A673 (cell line): ENCODE measurements around the gene ARHGAP6.

ENCODE experiments used
- EZH2 ChIP-seq: fragments of 200-600 bp; sonication (generic); IDR thresholded peaks from 2 replicates; pipeline ENCODE4 v1.6.1; 2017; ENCODE audit warnings: borderline replicate concordance, low read depth, mild to moderate bottlenecking, mixed read lengths, antibody characterized with exemption, low read length; ENCODE audit not compliant: poor library complexity, severe bottlenecking
- TF ChIP-seq, protein P1 (sequence below): fragments of 300-800, 200-600 bp; sonication (generic); conservative IDR thresholded peaks from 2 replicates; pipeline ENCODE4 v1.5.1; 2017; ENCODE audit warnings: low read depth, mild to moderate bottlenecking, antibody characterized with exemption, low read length, moderate library complexity, mixed read lengths

DNA sequence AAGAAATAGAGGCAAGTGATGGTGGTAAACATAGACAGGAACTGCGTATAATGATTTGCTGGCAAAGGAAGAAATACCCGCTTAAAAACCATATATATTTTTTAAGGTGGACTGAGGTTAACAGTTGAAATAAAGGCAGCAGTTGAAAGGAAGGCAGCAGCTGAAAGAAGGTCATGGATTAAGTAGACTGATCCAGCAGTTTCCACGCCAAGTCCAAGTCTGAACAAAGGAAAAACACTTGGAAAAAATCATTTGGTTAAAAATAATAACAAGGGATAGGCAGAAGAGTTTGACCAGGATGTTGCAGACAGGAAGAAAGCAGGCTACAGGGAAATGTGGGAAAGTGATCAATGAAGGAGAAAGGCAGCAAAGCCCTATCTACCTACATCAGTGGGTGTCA lies 278.9 kb downstream of the ARHGAP6 start:
- TF ChIP-seq, protein P1, sequence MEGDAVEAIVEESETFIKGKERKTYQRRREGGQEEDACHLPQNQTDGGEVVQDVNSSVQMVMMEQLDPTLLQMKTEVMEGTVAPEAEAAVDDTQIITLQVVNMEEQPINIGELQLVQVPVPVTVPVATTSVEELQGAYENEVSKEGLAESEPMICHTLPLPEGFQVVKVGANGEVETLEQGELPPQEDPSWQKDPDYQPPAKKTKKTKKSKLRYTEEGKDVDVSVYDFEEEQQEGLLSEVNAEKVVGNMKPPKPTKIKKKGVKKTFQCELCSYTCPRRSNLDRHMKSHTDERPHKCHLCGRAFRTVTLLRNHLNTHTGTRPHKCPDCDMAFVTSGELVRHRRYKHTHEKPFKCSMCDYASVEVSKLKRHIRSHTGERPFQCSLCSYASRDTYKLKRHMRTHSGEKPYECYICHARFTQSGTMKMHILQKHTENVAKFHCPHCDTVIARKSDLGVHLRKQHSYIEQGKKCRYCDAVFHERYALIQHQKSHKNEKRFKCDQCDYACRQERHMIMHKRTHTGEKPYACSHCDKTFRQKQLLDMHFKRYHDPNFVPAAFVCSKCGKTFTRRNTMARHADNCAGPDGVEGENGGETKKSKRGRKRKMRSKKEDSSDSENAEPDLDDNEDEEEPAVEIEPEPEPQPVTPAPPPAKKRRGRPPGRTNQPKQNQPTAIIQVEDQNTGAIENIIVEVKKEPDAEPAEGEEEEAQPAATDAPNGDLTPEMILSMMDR, result no peak
- no peak for TF ChIP-seq EZH2
